ENCODE data around the gene NUP205.

The NUP205 gene, protein sequence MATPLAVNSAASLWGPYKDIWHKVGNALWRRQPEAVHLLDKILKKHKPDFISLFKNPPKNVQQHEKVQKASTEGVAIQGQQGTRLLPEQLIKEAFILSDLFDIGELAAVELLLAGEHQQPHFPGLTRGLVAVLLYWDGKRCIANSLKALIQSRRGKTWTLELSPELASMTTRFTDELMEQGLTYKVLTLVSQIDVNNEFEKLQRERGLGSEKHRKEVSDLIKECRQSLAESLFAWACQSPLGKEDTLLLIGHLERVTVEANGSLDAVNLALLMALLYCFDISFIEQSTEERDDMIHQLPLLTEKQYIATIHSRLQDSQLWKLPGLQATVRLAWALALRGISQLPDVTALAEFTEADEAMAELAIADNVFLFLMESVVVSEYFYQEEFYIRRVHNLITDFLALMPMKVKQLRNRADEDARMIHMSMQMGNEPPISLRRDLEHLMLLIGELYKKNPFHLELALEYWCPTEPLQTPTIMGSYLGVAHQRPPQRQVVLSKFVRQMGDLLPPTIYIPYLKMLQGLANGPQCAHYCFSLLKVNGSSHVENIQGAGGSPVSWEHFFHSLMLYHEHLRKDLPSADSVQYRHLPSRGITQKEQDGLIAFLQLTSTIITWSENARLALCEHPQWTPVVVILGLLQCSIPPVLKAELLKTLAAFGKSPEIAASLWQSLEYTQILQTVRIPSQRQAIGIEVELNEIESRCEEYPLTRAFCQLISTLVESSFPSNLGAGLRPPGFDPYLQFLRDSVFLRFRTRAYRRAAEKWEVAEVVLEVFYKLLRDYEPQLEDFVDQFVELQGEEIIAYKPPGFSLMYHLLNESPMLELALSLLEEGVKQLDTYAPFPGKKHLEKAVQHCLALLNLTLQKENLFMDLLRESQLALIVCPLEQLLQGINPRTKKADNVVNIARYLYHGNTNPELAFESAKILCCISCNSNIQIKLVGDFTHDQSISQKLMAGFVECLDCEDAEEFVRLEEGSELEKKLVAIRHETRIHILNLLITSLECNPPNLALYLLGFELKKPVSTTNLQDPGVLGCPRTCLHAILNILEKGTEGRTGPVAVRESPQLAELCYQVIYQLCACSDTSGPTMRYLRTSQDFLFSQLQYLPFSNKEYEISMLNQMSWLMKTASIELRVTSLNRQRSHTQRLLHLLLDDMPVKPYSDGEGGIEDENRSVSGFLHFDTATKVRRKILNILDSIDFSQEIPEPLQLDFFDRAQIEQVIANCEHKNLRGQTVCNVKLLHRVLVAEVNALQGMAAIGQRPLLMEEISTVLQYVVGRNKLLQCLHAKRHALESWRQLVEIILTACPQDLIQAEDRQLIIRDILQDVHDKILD (N-terminal part only)

DNA sequence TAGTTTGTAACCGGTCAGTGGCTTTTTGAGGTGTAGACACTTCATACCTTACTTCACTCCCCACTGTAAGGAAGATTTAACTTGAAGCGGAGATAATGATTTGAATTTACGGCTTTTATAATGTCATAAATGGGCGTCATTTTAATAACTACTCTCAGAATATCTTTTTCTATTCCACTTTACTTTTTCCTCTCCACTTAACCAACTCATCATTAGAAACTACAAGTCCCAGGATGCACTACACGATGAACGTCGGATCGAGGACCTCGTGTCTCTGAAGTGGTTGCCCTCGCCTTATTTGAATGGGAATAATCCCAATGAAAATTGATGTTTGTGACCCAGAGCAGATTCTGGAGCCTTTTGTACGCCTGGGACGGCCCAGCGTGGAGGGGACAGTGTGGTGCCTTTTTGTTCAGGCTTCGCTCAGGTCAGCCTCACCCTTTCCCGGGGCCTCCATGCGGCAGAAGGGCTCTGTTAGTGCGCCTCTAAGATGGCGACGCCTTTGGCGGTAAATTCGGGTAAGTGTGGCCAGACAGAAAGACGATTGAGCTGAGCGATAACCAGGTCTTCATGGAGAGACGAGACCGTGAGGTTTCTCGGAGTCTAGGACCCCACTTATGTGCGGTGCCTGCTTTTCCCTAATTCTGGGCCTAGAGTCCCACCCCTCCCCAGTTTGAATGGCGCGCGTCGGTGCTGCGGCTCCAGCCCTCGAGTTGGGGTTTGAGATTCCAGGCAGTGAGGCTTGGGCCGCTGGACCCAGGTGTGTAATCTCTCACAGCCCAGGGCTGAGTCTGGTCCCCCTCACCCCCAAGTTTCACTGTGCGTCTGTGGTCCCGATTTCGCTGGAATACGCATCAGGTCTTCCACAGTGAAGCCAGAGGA, at the start of gene NUP205:
Gene NUP205 (plus strand): TSS at position 463 of the 882 bp plus-strand sequence. CDS start 28 bp downstream, at position 491.
- peak within 1 kb of the TSS; percentile 85 for H3K4me3 ChIP-seq
- H3K27ac ChIP-seq = peak within 1 kb of the TSS; percentile 91 to 95
- DNase-seq (ENCODE audit: low spot score) = peak; percentile 83
- TF ChIP-seq, protein P1, sequence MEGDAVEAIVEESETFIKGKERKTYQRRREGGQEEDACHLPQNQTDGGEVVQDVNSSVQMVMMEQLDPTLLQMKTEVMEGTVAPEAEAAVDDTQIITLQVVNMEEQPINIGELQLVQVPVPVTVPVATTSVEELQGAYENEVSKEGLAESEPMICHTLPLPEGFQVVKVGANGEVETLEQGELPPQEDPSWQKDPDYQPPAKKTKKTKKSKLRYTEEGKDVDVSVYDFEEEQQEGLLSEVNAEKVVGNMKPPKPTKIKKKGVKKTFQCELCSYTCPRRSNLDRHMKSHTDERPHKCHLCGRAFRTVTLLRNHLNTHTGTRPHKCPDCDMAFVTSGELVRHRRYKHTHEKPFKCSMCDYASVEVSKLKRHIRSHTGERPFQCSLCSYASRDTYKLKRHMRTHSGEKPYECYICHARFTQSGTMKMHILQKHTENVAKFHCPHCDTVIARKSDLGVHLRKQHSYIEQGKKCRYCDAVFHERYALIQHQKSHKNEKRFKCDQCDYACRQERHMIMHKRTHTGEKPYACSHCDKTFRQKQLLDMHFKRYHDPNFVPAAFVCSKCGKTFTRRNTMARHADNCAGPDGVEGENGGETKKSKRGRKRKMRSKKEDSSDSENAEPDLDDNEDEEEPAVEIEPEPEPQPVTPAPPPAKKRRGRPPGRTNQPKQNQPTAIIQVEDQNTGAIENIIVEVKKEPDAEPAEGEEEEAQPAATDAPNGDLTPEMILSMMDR (IDR thresholded peaks at IDR 0.05) = no peak

DNA sequence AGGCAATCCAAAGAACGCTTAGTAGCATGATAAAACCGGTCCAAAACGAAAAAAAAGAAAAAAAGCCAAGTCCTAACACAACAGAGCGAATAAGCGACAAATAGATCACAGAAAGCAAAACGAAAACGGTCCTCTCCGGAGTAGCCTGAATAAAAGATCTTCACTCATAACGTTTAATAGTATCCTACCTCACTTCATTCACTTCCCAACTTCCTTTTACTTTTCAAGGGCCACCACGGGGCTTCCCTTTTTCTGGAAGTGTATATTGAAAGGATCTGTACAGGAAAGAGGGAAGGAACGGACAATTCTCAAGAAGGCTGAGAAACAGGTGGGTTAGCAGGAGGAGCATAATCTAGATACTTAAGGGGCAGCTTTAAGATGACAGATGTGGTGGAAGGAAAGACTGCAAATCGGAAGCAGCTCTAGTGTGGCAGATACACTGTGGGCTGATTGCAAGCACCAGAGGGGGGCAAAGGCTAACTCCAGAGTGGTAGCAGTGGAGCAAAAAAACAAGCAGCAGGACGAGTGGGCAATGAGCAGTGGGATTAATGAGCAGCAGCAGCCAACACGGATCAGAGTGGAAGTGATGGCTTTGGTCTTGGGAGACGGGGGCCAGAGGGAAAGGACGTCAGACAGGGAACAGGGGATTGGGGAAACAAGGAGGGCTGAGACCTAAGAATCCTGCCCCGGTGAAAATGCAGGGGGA, 48.7 kb upstream of the NUP205 start:
- no peak for DNase-seq (ENCODE audit: low spot score)
- Histone ChIP-seq H3K4me3 (peak overlapping the region; percentile 90), H3K27ac (peak overlapping the region; percentile 79 to 95)
- TF ChIP-seq, protein P1 (IDR thresholded peaks at IDR 0.05) = no peak

DNA sequence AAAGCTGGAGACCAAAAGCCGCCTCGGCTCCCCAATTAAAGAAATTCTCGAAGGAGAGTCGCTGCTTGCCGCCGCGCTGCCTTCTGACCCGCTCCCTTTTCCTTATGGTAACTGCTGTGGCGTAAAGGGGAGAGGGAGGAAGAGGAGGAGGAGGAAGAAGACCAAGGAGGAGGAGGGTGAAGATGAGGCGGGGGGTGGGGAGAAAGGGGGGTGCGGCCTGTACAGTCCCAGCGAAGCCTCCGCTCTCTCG, 48.2 kb upstream of the NUP205 start:
- no peak for DNase-seq (ENCODE audit: low spot score)
- Histone ChIP-seq H3K27ac (peak overlapping the region; percentile 79 to 95), H3K4me3 (peak overlapping the region; percentile 90)
- TF ChIP-seq, protein P1 (IDR thresholded peaks at IDR 0.05) = no peak

DNA sequence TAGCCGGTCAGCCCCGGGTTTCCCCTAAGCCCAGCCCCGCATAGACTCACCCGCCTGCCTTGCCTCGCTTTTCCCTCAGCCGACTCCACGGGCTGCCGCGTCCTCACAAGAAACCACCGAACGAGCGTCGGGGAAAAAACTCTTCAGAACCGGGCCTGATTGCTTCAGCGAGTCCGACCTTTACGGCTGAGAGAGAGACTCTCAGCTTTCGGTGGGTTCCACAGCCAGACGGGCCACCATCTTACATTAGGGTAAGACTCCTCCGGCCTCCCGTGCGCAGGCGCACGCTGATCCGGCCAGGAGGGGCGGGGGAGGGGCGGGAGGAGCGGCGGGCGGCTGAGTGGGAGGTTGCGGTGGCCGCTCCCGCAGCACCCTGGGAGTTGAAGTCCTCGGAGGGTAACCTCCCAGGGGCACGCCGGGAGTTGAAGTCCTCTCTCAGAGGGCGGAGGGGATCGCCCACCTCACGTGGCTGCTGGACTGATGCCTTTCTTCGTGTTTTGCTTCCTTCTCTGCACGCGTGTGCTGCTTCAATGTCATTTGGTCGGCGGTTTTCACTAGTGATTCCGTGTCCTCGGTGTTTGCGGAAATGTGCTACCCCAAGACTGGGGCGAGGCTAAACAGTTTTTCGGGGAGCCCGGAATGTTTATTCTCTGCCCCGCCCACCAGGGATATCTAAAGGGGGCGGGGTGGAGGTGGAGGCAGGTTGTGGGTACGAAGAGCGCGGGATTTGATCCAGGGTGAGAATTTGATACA, 47.7 kb upstream of the NUP205 start, which contains the start of gene CNOT4:
Gene CNOT4 (minus strand): TSS at position 264 of the 753 bp plus-strand sequence. CDS start 71,771 bp downstream, outside the sequence.
- peak within 1 kb of the TSS; percentile 90 for H3K4me3 ChIP-seq
- peak; percentile 98 for DNase-seq (ENCODE audit: low spot score)
- TF ChIP-seq, protein P1 (IDR thresholded peaks at IDR 0.05) = no peak
- H3K27ac ChIP-seq = peak within 1 kb of the TSS; percentile 79 to 95

DNA sequence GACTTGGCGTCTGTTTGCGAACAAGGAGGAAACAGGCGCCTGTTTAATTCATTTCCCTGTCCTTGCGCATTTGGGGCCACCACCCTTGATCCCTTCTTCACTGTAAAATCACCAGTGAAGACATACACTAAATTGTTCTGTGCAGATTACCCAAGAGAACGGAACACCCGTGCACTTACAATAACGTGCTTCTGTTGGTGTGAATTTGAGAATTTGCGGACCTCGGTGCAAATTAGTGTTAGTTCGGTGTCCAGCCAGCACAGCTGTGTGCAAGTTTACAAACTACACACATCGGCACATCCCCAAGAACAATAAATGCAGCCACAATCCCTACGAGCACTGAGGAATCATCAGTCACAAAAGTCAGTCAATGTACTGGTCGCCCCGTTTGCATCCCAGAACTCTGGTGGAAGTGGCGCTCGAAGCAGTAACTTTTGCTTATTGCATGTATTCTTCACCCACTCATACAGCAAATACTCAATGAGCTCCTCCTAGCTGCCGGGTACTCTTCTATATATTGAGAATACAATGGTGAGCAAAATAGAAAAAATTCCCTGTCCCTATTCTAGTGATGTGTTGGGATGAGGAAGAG, 47.0 kb upstream of the NUP205 start:
- no peak for DNase-seq (ENCODE audit: low spot score)
- Histone ChIP-seq H3K4me3 (peak overlapping the region; percentile 90), H3K27ac (peak overlapping the region in 1 of 2 donors; percentile 95)
- TF ChIP-seq, protein P1 (IDR thresholded peaks at IDR 0.05) = no peak

Data from coronary artery (tissue), 2 donors.